ENCODE data around the gene THAP11.

The THAP11 gene

DNA sequence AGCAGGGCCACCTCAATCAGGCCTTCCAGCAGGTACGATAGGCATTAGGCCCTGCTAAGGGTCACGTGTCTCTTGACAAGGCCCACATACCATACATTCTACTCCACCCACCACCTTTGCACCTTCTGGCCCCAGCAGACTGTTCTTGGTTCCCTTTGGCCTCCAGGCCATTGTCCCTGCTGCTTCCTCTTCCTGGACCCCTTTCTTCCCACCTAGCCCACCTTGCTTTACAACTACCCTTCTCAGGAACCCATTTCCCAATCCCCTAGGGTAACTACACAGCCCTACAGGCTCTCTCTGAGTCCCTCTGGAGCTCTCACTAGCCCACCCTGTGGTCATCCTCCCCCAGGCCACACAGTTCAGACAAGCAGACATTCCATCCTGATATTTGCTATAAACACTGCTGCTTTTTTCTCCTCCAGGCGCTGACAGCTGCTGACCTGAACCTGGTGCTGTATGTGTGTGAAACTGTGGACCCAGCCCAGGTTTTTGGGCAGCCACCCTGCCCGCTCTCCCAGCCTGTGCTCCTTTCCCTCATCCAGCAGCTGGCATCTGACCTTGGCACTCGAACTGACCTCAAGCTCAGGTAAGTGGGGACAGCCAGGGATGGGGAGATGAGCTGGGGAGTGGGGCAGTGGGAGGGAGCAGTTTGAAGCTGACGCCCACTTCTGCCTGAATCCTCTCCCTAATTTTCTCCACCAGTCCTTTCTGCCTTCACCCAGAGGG, 41.2 kb downstream of the THAP11 start:
- no peak for DNase-seq (ENCODE audit: low read depth in 1 of 2, low spot score in 1 of 2)

DNA sequence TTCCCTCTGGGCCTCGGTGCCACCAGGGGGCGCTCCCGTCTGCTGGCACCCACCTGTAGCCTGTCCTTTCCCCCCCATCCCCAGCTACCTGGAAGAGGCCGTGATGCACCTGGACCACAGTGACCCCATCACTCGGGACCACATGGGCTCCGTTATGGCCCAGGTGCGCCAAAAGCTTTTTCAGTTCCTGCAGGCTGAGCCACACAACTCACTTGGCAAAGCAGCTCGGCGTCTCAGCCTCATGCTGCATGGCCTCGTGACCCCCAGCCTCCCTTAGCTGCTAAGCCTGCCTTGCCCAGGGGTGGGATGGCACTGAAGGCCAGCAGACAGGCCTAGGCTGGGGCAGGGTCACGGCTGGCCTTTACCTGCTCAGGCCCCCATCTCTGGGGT, 41.7 kb downstream of the THAP11 start:
- peak; percentile 53 to 72 for DNase-seq (ENCODE audit: low read depth in 1 of 2, low spot score in 1 of 2)

DNA sequence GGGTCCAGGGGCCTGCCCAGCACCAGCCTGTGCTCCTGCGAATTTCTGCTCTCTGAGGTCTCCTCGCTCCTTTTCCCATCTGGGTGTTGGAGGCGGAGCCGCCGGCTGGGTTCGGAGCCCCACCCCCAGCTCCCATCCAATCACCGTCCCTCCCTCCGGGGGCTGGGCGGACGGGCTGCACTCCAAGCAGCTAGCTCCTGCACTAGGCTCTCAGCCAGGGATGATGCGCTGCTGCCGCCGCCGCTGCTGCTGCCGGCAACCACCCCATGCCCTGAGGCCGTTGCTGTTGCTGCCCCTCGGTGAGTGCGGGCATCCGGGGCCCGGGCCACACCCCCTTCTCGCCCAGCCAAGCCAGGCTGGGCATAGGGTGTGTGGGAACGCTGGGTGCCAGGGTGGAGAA, 42.6 kb downstream of the THAP11 start, which contains the start of gene NRN1L:
TSS of gene NRN1L (plus strand) at position 202 of the 400 bp plus-strand sequence. CDS start at position 221, 19 bp downstream.
- DNase-seq (ENCODE audit: low read depth in 1 of 2, low spot score in 1 of 2), result no peak

GRCh38 chr16:67885545-67885944, 43.4 kb downstream of the THAP11 start:
- no peak for DNase-seq (ENCODE audit: low read depth in 1 of 2, low spot score in 1 of 2)

DNA sequence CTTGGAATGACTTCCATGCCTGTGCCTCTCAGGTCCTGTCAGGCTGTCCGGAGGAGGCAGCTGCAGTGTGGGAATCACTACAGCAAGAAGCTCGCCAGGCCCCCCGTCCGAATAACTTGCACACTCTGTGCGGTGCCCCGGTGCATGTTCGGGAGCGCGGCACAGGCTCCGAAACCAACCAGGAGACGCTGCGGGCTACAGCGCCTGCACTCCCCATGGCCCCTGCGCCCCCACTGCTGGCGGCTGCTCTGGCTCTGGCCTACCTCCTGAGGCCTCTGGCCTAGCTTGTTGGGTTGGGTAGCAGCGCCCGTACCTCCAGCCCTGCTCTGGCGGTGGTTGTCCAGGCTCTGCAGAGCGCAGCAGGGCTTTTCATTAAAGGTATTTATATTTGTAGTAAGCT, 43.9 kb downstream of the THAP11 start:
- no peak for DNase-seq (ENCODE audit: low read depth in 1 of 2, low spot score in 1 of 2)

DNA sequence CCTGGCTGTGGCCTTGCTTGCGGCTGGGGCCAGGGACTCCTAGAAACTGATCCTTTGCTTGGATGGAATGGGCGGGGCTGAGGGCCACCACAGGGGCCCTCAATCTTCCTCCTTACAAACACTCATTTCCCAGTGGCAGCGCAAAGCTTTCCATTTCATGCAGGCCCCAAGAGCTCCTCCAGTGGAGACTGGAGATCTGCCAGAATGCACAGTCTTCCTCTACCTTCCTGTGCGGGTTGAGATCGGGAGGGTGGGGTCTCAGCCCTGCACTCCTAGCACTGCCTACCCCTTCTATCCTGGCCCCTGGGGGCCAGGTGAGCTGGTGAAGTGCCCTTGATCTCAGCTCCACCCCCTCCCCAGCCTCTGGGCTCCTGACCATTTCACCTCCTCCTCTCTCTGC, 44.3 kb downstream of the THAP11 start:
- no peak for DNase-seq (ENCODE audit: low read depth in 1 of 2, low spot score in 1 of 2)

- no peak for DNase-seq (ENCODE audit: low read depth in 1 of 2, low spot score in 1 of 2)
These were observed 46.2 kb downstream of the THAP11 start for GRCh38 chr16:67888331-67888730.

DNA sequence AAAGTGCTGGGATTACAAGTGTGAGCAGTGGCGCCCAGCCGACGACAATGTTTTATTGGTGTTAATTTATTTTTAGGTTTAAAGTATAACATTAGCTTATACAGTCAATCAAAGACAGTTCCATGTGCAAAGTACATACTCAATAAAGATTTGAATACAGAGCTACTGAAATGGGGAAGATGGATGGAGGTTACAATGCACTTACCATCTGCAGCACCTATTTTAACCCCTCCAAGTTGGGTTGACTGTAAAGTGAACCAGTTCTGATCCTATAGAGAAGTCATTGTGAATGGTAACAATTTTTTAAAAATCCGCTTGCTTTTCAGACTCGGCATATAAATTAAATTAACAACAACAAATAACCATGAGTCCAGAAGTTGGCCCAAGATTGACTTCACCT, 50.3 kb downstream of the THAP11 start:
- DNase-seq (ENCODE audit: low read depth in 1 of 2, low spot score in 1 of 2), result no peak

DNA sequence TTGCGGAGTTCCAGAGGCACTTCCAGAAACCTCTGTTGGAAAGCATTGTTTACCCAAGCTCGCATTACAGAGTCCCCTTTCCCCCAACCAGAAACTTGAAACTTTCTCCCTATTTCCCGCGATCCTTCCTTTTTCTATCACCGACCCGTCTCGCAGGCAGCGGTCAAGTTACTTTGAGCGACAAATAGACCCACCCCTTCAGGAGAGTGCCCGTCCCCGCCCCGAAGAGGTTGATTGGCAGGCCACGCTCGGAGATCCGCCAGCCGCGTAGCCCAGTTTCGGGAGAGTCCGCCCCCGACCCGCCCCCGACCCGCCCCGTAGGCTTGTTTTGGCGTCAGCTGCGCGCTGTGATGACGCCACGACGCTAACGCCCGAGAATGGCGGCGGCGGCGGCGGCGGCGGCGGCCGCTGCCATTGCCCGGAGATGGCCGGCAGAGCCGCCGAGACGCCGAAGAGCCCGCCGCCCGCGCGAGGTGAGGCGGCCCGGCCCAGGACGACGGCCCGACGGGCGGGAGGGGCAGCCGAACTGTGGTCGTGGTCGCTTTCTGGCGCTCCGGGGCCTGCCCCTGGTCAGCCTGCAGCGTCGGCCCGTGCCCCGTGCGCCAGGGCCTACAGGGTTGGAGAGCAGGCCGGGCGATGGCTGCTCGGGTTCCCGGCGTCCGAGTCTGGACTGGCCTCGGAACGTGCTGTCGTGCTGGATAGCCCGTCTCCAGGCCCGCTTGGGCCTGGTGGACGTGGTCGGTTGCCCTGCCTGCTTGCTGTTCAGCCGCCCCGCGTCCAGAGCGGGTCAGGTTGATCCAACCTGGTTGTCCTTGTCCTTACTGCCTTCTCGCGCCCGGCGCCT, 51.0 kb downstream of the THAP11 start, which contains the start of gene PSKH1:
TSS of gene PSKH1 (plus strand) at position 356 of the 844 bp plus-strand sequence. CDS start 15,496 bp downstream, outside the sequence.
- DNase-seq (ENCODE audit: low read depth in 1 of 2, low spot score in 1 of 2), result peak; percentile 82 to 90

Measured in stimulated activated CD4-positive, alpha-beta T cell treated with anti-CD3 and anti-CD28 coated beads, Interleukin-15, amount 100 ng/mL, for 1 hour (primary cell).